AG04449 (cell line): Measurements from ENCODE around the gene KLHL13.
"Not testable (repeated sequence)": the region's sequence is repeated elsewhere in the genome, so short reads cannot be mapped to it uniquely, and the experiment has no call there.

Experiments used
- CTCF ChIA-PET: fragments of 350-600 bp; formaldehyde crosslinking; extraction: SDS; loops from one replicate; lab custom pipeline; 2021; ENCODE audit warnings: antibody characterized with exemption; lab: Yijun Ruan, JAX
- POLR2A ChIA-PET: fragments of 400-600, 350-600 bp; formaldehyde crosslinking; extraction: SDS; loops from one replicate; lab custom pipeline; 2020; ENCODE audit warnings: antibody characterized with exemption, inconsistent platforms; lab: Yijun Ruan, JAX
- DNase-seq: peaks from one replicate; pipeline ENCODE4 v3.0.0-alpha.2; 2010; ENCODE audit warnings: low read depth, low spot score
- H3K4me3 ChIP-seq: 2 replicates; pipeline ENCODE4 v1.5.1; 2011; ENCODE audit warnings: low read depth, mild to moderate bottlenecking, control low read depth, low read length
- CTCF ChIP-seq: IDR thresholded peaks from one replicate; pipeline ENCODE4 v1.5.1; 2011; ENCODE audit warnings: mild to moderate bottlenecking, moderate library complexity, low read length, control low read depth, inconsistent platforms; ENCODE audit not compliant: insufficient read depth; ENCODE audit errors: missing control alignments

The KLHL13 gene

DNA sequence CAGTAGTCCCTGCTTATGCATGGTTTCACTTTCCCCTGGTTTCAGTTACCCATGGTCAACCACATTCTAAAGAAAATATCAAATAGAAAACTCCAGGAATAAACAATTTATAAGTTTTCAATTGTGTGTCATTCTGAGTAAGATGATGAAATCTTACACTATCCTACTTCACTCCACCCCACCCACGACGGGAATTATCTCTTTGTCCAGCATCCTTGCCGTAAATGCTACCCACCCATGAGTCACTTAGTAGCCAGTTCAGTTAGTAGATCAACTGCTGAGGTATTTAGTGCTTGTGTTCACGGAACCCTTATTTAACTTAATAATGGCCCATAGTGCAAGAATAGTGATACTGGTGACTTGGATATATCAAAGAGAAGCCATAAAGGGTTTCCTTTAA, 91.4 kb downstream of the KLHL13 start:
- no peak overlapping the region for H3K4me3 ChIP-seq
- no peak for DNase-seq
- CTCF ChIA-PET: no interaction called here
- POLR2A ChIA-PET: no interaction called here
- no peak for TF ChIP-seq CTCF

- no peak for DNase-seq
- no peak for TF ChIP-seq CTCF
- POLR2A ChIA-PET: no interaction called here
- no peak overlapping the region for H3K4me3 ChIP-seq
- CTCF ChIA-PET: no interaction called here
These were observed 92.1 kb downstream of the KLHL13 start for GRCh38 chrX:118024482-118024881.

- H3K4me3 ChIP-seq: no peak overlapping the region
- ChIA-PET CTCF (no interaction called here), POLR2A (no interaction called here)
- DNase-seq: no peak
- TF ChIP-seq CTCF: no peak
These were observed 93.9 kb downstream of the KLHL13 start for GRCh38 chrX:118022753-118023152.

- ChIA-PET CTCF (no interaction called here), POLR2A (no interaction called here)
These were observed 100.2 kb downstream of the KLHL13 start for GRCh38 chrX:118016422-118016821.

DNA sequence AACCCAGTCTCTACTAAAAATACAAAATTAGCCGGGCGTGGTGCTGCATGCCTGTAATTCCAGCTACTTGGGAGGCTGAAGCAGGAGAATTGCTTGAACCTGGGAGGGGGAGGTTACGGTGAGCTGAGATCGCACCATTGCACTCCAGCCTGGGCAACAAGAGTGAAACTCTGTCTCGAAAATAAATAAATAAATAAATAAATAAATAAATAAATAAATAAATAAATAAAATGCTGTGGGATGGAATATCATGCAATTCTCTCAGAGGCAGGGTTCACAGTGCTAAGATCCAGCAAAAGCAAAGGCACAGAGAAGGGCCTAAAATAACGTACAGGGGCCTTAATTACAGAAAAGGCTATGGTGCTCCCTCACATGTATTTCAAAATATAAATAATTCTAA, 114.2 kb downstream of the KLHL13 start:
- CTCF ChIA-PET, H3K4me3 ChIP-seq, POLR2A ChIA-PET, DNase-seq: not testable (repeated sequence)

More at GRCh38 chrX:118016422-118016821, 100.2 kb downstream of the KLHL13 start:
- no peak overlapping the region for H3K4me3 ChIP-seq
- no peak for DNase-seq
- no peak for TF ChIP-seq CTCF

DNA sequence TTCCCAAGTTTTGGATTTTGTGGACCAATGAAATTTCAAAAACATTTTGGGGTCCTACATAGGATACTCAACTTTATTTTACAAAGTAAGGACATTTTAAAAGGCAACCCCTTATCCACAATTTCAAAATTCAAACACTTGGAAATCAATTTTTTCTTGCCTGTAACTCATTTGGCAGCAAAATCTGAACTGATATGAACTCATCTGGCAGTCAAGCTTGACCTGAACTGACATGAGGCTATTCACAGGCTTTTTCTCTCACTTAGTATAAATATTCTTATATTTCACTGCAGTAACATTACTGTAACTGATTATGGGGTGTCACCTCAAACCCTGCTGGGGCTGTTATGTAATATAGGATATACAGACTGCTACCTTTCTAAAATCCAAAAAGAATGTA, 116.1 kb downstream of the KLHL13 start:
- no peak for TF ChIP-seq CTCF
- ChIA-PET CTCF (no interaction called here), POLR2A (no interaction called here)

DNA sequence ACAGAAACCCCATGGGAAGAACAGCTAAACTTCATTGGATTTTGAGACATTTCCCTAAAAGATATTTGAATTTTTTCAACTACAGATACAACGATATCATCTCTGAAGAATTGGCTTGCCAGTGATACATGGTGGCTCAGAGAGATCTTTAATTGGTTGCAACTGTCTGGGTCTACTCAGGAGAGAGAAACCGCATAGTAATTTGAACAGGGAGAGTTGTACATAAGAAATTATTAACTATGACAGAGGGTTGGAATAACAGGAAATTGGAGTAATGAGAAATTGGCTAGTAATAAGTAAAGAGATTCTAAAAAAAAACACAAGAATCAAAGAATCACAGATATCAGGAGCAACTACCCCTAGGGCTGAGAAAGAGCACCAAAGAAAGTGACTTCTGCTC, 118.4 kb downstream of the KLHL13 start:
- ChIA-PET CTCF (no interaction called here), POLR2A (no interaction called here)

More for the DNA sequence above, 116.1 kb downstream of the KLHL13 start:
- no peak for DNase-seq
- H3K4me3 ChIP-seq: no peak overlapping the region

More for the DNA sequence above, 118.4 kb downstream of the KLHL13 start:
- TF ChIP-seq CTCF: no peak
- no peak for DNase-seq
- no peak overlapping the region for H3K4me3 ChIP-seq
